ENCODE measurements around the gene FTO.

The FTO gene

GRCh38 chr16:53908731-53909130 lies 204.8 kb downstream of the FTO start:
- DNase-seq, result no peak

DNA sequence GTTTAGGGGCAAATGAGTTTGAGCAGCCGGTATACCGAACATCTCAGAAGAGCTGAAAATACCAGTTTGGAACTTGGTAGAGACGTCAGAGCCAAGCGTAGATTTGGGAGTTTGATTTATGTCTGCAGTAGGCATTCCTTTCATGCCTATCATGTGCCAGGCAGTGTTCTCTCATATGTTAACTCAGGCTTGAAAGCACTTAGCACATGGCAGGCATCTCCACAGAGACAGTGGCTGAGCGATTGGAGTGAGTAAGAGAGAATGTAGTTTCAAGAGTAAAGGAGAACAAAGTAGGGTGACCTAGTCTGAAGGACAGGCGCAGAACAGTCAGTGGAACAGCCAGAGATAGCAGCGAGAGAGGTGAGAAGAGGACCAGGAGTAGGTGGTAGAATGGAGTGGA lies 207.0 kb downstream of the FTO start:
- DNase-seq, result no peak

DNA sequence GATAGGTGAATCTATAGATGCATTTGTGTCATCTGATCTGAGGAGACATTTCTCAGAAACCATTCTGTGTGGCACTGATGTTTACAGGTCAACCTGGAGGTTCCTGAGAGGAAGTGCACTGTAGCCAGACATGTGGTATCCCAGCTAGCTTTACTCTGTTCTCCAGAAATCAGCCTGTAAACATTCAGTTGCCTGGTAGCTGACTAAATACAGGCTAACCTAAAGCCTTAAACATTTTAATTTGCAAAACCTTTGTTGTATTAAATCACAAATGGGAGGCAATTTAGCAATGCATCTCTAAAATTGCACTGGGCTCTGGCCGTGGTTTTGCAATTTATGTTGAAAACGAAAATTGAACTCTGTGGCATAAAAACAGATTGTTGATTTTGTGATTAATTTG lies 207.6 kb downstream of the FTO start:
- DNase-seq, result no peak

GRCh38 chr16:53912155-53912554 lies 208.2 kb downstream of the FTO start:
- DNase-seq, result peak; percentile 28

- no peak for DNase-seq
Observed at GRCh38 chr16:53913099-53913870, 209.3 kb downstream of the FTO start.

GRCh38 chr16:53913920-53914319 lies 210.0 kb downstream of the FTO start:
- no peak for DNase-seq

DNA sequence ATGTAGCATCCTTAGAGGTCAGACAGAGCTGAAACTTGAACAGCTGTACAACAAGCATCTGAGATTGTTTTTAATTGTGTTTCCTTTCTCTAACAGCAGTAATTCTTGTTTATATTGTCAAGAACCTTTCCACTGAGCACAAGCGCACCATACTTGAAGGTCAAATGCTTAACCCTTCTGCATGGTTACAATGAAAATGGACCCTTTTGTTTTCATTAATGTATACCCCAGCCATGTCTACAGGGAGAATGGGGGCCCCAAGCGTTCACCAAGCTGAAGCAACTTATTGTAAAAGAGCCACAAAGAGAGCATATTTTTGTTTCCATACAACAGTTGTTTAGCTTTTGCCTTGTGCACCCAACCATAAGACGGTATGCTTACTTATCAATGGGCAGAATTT lies 210.8 kb downstream of the FTO start:
- no peak for DNase-seq

DNA sequence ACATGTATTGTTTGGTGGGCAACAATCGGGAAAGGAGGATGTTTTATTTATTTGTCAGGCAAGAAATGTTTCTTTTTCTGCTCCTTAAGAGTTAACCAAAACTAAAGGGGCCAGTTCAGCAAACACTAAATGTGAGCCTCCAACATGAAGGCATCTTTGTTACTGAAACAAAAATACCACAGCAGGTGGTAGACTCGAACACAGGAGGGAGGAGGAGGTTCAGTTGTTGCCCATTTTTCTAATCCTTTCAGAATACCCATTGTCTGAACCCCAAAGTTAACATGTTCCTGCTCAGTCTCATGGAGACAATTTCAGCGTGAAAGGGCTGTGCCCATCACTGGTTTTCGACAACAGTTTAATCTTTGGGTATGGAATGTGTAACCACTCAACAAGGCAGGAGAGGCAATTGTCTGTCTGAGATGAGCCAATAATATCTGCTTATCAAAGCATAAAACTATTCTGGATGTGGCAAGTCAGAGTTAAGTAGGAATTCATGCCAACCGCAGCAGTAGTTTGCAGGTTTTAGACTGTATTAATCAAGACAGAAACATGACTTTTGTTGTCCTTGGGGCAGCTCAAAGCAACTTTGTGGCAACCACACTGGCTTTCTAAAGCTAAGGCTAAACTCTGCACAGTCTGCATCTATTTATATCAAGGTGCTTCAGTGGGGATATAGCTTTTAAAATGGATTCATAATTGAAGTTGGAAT lies 211.7 kb downstream of the FTO start:
- DNase-seq, result no peak

DNA sequence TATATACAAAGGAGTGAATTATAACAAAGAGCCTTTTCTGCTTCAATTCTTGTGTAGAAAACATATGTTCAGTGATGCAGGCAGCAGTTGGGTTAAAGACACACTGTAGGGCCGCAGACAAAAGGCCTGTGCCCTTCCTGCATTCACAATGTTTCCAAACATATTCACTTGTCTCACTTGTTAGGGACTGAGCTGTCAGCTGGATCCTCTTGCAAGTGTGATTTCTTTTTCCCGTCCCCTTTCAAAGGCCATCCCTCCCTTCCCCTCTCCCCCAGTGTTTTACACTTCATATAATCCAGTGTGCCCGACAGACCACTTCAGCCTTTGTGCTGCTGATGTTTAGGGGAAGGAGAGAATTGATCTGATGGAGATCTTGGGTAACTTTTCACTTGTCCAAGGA lies 217.0 kb downstream of the FTO start:
- no peak for DNase-seq

- no peak for DNase-seq
Observed at GRCh38 chr16:53922067-53922806, 218.3 kb downstream of the FTO start.

GRCh38 chr16:53922807-53923571 lies 219.0 kb downstream of the FTO start:
- no peak for DNase-seq

DNA sequence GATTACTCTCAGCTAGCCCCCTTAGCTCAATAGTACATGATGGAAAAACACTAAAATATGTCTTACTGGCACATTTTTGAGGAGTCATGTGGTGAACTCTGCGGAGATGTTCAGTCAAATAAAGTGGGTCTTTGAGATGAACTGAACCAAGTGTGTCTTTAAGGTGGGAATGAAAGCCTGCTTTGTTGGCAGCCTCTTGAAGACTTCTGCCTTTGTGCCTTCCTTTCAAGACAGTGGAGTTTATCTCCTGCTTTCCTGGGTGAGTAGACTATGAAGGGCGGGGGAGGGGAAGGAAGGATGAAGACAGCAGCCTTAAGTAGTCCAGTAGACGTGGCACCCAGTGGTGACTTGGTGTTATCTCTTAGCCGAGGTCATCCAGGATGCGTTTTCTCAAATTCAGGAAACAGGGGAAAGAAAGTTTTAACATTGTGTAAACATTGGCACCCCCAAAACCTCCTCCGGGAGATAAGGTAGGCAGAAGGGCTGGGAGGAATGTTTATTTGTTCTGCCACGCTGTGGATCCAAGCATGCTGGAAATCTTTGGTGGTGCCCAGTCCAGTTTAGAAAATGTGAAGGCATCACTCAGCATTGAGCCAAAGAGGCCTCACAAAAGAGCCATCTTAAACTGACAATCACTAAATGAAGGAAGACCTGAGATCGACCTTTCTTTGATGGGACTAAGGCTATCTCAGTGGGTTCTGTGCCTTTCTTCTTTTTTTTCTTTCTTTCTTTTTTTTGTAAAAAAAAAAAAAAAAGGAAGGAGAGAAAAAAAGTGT lies 220.6 kb downstream of the FTO start:
- no peak for DNase-seq

DNA sequence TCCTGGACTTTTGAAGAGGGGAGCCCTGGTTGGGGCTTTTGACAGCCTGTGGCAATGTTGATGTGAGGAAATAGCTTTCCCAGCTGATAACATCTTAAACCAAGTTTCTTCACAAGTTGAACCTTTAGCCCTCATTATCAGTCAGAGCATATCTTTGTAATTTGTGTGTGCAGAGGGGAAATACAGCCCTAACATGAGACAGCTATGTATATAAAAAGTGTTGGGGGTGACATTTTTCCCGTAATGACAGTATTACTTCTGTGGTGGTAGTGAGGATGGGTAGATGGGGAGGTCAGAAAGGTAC lies 221.1 kb downstream of the FTO start:
- no peak for DNase-seq

GRCh38 chr16:53925526-53925925 lies 221.6 kb downstream of the FTO start:
- no peak for DNase-seq

GRCh38 chr16:53926209-53926608 lies 222.3 kb downstream of the FTO start:
- no peak for DNase-seq

DNA sequence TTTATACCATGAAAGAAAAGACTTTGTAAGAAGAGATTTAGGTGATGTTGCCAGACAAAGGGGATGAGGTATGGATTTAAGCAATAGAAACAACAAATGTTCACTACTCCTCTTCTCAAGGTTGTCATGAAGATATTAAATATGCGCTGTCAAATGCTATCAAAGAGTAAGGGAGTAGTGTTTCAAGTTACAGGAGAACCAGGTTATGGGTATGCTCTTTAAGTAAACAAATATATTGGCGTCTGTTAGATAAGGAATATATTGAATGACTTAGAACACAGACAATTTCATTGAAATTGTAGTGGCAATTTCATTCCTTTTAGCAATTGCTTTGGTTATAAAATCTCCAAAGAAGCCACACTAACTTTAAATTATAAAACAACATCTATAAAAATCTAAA lies 229.0 kb downstream of the FTO start:
- no peak for DNase-seq

DNA sequence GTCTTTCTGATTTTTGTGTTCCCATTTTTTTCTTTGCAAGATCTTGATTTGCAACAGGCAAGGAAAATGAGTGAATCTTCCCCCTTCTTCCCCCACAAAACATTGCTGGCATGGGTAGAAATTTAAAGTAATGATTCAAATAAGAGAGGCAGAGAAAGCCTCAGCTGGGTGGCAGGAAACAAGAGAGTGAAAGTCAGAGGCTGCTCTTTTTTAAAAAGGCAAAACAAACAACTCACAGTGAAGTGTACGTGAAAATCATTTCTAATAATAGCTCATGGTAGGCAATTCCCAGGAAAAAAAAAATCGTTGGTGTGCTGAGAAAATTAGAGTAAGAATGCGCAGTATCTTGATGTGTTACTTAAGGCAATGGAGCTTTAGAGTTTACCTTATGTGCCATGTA lies 229.5 kb downstream of the FTO start:
- DNase-seq, result no peak

DNA sequence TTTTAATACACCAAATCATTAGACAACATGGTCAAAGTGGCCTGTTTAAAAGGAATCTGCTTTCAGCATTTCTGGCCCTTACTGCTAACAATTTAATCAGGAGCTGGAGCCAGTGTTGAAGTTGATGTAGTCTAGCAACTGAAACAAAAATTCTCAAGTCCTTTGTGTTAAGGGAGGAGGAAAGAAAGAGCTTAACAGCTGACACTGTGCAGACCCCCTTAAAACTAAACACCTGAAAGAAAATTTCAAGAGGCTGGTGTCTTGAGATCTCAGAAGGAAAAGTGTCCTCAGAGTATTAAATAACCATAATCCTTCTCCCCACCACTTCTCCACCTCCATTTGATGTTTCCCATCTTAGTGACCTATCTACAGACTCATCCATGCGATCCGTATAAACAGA lies 232.1 kb downstream of the FTO start:
- DNase-seq, result no peak

- DNase-seq, result no peak
Observed at GRCh38 chr16:53936529-53936928, 232.6 kb downstream of the FTO start.

DNA sequence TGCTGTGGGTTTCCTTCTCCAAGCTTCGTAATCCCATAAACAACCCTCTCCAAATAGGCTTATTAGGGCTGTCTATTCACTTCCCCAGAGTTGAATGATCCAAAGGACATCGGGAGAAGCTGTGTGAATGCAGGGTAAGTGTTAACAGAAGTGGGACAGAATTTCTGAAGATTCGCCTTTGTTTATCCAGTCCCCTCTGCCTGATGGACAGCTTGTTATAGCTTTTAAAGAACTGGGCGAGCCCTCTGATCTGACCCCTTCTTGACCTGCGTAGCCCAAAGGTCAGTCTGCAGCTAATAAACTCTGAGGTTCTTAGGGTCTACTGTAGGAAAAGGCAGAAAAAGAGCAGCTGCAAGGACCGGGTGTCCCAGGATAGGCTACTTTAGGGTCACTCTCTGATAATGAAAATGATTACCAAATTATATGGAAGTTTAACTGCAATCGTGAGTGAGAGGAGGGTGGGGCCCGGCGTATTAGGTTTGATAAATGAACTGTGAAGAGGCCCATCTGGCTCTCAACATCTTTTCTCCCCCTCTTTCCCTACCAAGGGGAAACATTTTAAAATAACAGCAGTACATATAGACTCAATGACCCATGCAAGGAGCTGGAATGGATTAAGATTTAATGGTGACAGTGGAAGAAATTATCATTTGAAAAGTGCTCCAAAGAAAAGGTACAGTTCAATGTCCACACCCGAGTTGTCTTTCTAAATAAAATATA lies 233.4 kb downstream of the FTO start:
- DNase-seq, result no peak

GRCh38 chr16:53944025-53944424 lies 240.1 kb downstream of the FTO start:
- DNase-seq, result no peak

- DNase-seq, result no peak
Observed at GRCh38 chr16:53945996-53946395, 242.0 kb downstream of the FTO start.

All from effector CD4-positive, alpha-beta T cell (primary cell).